Measurements from ENCODE around the gene SLC22A3.

DNA sequence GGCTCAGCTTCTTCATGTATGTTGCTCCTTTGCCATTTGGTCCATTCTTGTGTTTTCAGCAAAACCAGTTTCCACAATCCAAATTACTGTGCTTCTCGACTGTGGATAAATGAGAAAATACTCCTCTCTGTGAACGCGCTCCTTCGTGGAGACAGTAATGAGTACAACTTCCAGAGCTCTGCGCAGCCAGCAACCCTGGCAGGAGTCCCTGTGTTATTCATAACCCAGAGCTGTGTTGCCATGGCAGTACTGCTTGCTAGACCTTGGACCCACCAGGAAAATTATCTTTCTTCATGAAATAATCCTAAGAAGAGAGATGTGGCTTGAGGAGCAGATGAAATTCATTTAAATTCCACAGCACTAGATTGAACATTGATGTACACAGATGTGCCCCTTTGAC, 73.7 kb downstream of the SLC22A3 start:
- TF ChIP-seq, protein P1, sequence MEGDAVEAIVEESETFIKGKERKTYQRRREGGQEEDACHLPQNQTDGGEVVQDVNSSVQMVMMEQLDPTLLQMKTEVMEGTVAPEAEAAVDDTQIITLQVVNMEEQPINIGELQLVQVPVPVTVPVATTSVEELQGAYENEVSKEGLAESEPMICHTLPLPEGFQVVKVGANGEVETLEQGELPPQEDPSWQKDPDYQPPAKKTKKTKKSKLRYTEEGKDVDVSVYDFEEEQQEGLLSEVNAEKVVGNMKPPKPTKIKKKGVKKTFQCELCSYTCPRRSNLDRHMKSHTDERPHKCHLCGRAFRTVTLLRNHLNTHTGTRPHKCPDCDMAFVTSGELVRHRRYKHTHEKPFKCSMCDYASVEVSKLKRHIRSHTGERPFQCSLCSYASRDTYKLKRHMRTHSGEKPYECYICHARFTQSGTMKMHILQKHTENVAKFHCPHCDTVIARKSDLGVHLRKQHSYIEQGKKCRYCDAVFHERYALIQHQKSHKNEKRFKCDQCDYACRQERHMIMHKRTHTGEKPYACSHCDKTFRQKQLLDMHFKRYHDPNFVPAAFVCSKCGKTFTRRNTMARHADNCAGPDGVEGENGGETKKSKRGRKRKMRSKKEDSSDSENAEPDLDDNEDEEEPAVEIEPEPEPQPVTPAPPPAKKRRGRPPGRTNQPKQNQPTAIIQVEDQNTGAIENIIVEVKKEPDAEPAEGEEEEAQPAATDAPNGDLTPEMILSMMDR (conservative IDR thresholded peaks at IDR 0.05; ENCODE audit: low read length): no peak
- no peak for TF ChIP-seq EZH2phosphoT487 (IDR thresholded peaks at IDR 0.05; ENCODE audit: borderline replicate concordance, low read depth, low read length)

All from OCI-LY7 (cell line).